DOHH2 (cell line): ENCODE results near the gene THBS1.

Source experiments
- EZH2phosphoT487 ChIP-seq: fragments of 200-600 bp; sonication (generic); IDR thresholded peaks from 2 replicates; pipeline ENCODE4 v1.6.1; 2017; ENCODE audit warnings: borderline replicate concordance, mild to moderate bottlenecking, antibody characterized with exemption, low read length, moderate library complexity, mixed read lengths
- TF ChIP-seq, protein P1 (sequence below): fragments of 200-600 bp; sonication (generic); IDR thresholded peaks from one replicate; pipeline ENCODE4 v1.5.1; 2014; ENCODE audit warnings: antibody characterized with exemption, mild to moderate bottlenecking, low read depth, low read length; ENCODE audit not compliant: poor library complexity, severe bottlenecking

DNA sequence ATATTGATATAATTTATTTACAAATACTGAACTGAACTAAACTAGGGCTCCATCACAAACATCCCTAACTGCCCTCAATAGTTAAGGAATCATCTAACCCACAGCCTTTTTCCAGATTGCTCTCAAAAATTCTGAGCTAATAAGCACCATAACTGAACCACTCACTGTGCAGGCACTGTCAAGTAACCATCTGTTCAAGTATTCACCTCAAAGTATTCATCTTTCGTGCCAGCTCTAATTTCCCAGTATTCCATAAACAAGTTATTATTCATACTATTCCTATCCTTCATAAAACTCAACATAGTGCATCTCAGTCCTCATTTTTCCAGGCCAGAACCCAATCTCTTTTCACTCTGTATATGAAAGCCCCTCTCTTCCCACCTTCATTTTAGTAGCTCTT is 41.1 kb downstream of the THBS1 start:
- TF ChIP-seq, protein P1, sequence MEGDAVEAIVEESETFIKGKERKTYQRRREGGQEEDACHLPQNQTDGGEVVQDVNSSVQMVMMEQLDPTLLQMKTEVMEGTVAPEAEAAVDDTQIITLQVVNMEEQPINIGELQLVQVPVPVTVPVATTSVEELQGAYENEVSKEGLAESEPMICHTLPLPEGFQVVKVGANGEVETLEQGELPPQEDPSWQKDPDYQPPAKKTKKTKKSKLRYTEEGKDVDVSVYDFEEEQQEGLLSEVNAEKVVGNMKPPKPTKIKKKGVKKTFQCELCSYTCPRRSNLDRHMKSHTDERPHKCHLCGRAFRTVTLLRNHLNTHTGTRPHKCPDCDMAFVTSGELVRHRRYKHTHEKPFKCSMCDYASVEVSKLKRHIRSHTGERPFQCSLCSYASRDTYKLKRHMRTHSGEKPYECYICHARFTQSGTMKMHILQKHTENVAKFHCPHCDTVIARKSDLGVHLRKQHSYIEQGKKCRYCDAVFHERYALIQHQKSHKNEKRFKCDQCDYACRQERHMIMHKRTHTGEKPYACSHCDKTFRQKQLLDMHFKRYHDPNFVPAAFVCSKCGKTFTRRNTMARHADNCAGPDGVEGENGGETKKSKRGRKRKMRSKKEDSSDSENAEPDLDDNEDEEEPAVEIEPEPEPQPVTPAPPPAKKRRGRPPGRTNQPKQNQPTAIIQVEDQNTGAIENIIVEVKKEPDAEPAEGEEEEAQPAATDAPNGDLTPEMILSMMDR = no peak
- TF ChIP-seq EZH2phosphoT487 = no peak
